T-helper 2 cell treated with Interferon-gamma antibody and Interleukin-4, amounts not matched to agents 5 μg/mL and 100 μg/mL, for 36 hours (primary cell): Measurements from ENCODE around the gene PODNL1.
A peak's percentile ranks its signal among the peaks of the same experiment; 100 is the strongest.
"Not testable (repeated sequence)": the region's sequence is repeated elsewhere in the genome, so short reads cannot be mapped to it uniquely, and the experiment has no call there.

Experiments used
- DNase-seq: peaks from one replicate; pipeline ENCODE4 v3.0.0; 2021; ENCODE audit warnings: low spot score
- H3K27ac Mint-ChIP-seq: one replicate; pipeline ENCODE4 v1.8.0; 2021; ENCODE audit warnings: mild to moderate bottlenecking, mixed read lengths
- H3K27me3 Mint-ChIP-seq: one replicate; pipeline ENCODE4 v1.8.0; 2021; ENCODE audit warnings: low read depth, mixed read lengths
- H3K36me3 Mint-ChIP-seq: one replicate; pipeline ENCODE4 v1.8.0; 2021; ENCODE audit warnings: low read depth, mixed read lengths
- H3K4me1 Mint-ChIP-seq: one replicate; pipeline ENCODE4 v1.8.0; 2021; ENCODE audit warnings: low read depth, mixed read lengths
- H3K4me3 Mint-ChIP-seq: one replicate; pipeline ENCODE4 v1.8.0; 2022; ENCODE audit warnings: mild to moderate bottlenecking, moderate library complexity, mixed read lengths
- H3K9me3 Mint-ChIP-seq: one replicate; pipeline ENCODE4 v1.8.0; 2021; ENCODE audit warnings: mixed read lengths

Gene PODNL1

DNA sequence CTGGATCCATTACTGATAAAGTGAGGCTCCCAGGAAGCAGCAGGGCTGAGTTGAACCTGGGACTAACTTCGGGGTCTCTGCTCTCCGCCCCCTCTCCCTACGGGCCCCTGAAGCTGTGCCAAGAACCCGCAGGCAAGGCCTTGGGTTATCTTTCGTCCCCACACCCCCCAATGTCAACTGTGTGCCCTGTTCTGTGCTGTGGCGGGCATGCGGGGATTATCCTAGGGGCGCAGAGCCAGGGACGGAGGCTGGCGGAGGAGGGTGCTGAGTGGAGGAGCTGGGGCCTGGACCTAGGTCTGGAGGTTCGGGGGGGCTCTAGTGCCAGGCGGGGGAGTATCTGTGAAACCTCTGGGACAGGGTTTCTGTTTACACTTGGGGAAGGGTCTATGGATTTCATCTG lies 41.5 kb upstream of the PODNL1 start:
- Mint-ChIP-seq H3K36me3 (peaks cover 2% of the 10 kb centered on the region), H3K27me3 (no peaks in the 10 kb centered on the region), H3K9me3 (no peaks in the 10 kb centered on the region), H3K4me3 (no peak overlapping the region), H3K27ac (no peak overlapping the region), H3K4me1 (peaks cover 11% of the 10 kb centered on the region)
- no peak for DNase-seq

DNA sequence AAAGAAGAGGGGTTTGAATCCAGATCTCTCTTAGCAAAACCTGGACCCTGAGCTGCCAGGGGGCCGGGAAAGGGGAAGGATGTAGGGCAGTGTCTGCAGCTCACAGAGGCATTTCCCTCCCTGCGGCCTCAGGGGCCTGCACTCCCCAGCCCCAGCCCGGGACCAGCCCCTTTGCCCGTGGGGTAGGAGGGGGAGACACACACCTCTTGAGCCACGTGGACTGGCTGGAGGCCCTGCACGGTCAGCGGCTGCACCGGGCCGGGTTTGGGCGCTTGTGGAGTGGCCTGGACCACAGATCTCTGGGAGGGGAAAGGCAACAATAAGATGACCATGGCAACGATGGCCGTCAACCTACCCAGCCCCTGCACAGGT lies 41.0 kb upstream of the PODNL1 start:
- Mint-ChIP-seq H3K4me3 (no peak overlapping the region), H3K27me3 (no peaks in the 10 kb centered on the region), H3K4me1 (peaks cover 14% of the 10 kb centered on the region), H3K9me3 (no peaks in the 10 kb centered on the region), H3K36me3 (peaks cover 5% of the 10 kb centered on the region), H3K27ac (no peak overlapping the region)
- DNase-seq, result no peak

DNA sequence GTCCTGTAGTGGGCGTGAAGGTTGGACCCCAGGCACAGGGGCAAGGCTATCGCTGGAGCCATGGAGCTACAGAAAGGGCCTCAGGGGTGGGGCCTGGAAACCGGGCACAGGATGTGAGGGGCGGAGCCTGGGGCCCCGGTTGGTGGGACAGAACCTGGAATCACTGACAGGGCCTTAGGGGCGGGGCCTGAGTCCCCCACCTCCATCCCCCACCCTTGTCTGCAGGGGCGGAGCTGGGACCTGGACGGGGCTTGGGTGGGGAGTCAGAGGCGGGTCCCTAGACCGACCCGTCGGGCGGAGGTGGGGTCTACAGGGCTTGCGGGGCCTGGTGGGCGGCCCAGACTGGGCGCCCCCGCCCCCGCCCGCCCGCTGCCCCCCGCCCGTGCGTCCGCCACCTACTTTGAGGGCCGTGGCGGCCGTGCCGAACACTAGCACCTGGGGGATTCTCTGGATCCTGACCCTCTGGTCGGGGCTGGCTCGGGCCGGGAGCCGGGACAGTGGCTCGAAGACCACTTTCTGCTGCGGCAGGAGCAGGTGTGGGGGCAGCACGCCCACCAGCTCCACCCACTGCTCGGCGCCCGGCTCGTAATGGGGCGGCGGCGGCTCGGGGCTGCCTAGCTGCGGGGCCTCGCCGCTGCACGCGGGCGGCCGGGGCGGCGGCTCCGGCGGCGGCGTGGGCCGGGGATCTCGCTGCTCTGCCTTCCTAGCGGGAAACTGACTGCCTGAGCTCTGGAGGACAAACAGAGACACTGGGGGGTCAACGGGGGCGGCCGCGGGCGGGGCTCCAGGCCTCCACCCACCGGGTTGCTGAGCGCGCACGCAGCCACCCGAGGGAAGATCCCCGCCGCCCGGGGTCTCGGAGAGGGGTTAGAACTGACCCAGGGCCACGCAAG lies 40.4 kb upstream of the PODNL1 start:
- Mint-ChIP-seq H3K4me1 (peaks cover 18% of the 10 kb centered on the region), H3K9me3 (no peaks in the 10 kb centered on the region), H3K36me3 (peaks cover 8% of the 10 kb centered on the region), H3K27me3 (no peaks in the 10 kb centered on the region), H3K27ac (no peak overlapping the region), H3K4me3 (no peak overlapping the region)
- DNase-seq, result no peak

DNA sequence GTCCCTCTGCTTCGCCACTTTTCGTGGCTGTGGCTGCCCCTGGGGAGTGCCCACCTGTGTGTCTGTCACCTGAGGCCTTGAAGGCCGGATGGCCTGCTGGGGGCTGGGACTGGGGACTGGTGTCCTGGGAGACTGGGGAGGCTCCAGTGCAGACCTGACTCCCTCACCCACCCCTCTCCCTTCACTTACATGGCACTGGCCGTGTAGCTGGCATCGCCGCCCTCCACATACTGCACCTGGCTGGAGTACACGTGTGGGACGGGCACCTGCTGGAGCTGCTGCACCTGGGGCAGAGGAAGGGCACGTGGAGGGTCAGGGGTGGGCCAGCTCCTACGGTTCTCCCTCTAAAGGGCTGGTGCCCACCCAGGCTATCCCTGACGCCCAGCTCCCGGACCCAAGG lies 39.6 kb upstream of the PODNL1 start:
- peaks cover 14% of the 10 kb centered on the region for H3K4me1 Mint-ChIP-seq
- H3K27me3 Mint-ChIP-seq, result no peaks in the 10 kb centered on the region
- H3K36me3 Mint-ChIP-seq, result peaks cover 11% of the 10 kb centered on the region
- H3K27ac Mint-ChIP-seq, result no peak overlapping the region
- H3K4me3 Mint-ChIP-seq, result no peak overlapping the region
- no peak for DNase-seq
- H3K9me3 Mint-ChIP-seq, result no peaks in the 10 kb centered on the region

DNA sequence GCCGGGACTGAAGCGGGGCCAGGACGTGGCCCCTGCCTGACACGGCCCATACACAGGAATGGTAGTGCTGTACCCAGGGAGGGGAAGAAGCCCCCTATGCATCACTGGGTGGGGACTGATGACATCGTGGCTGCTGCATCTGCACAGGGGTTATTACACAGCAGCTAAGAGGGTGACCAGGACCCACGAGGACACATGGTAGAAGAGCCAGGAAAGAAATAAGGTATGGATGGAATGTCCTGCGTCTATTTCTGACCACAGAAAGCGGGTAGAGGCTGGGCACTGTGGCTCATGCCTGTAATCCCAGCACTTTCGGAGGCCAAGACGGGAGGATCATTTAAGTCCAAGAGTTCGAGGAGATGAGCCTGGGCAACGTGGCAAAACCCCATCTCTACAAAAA lies 38.2 kb upstream of the PODNL1 start:
- no peak overlapping the region for H3K4me3 Mint-ChIP-seq
- peaks cover 11% of the 10 kb centered on the region for H3K36me3 Mint-ChIP-seq
- peaks cover 7% of the 10 kb centered on the region for H3K4me1 Mint-ChIP-seq
- no peak for DNase-seq
- peak overlapping the region; percentile 1 for H3K27ac Mint-ChIP-seq
- H3K27me3 Mint-ChIP-seq, result no peaks in the 10 kb centered on the region
- no peaks in the 10 kb centered on the region for H3K9me3 Mint-ChIP-seq

DNA sequence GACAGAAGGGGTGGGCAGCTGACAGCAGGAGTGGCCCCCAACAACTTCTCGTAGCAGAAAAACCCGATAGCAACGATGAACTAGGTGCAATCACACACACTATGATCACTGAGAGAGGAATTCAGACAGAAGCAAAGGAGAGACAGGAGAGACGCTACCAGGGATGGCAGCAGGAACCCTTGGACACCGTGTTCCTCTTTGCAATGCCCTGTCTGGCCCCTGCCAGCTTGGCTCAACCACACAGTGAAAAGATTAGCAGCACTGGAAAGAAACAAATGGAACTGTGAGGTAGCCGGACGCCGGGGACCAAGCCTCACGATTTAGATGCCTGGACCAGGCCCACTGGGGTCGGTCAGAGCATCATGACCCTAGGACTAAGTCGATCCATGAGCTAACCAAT lies 37.7 kb upstream of the PODNL1 start:
- no peak overlapping the region for H3K4me3 Mint-ChIP-seq
- H3K9me3 Mint-ChIP-seq, result no peaks in the 10 kb centered on the region
- peak overlapping the region; percentile 1 for H3K27ac Mint-ChIP-seq
- H3K4me1 Mint-ChIP-seq, result peaks cover 7% of the 10 kb centered on the region
- peaks cover 11% of the 10 kb centered on the region for H3K36me3 Mint-ChIP-seq
- no peak for DNase-seq
- no peaks in the 10 kb centered on the region for H3K27me3 Mint-ChIP-seq

DNA sequence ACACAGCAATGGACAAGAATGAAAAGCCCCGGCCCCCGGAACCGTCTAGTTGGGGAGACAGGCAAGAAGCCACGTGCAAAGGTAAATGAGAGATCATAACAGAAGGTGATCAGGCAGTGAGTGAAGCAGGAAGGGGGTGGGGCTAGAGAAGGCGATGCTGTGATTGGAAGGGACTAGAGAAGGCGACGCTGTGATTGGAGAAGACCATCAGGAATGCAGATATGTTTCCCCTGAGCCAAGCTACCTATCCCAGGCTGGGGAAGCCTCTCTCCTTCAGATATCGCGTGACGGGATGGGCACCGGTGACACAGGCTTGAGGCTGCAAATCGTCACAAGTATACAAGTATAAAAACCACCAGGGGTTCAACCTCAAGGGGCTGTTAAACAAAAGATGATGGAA lies 35.9 kb upstream of the PODNL1 start:
- no peaks in the 10 kb centered on the region for H3K27me3 Mint-ChIP-seq
- H3K36me3 Mint-ChIP-seq, result peaks cover 12% of the 10 kb centered on the region
- no peaks in the 10 kb centered on the region for H3K9me3 Mint-ChIP-seq
- DNase-seq, result no peak
- peaks cover 7% of the 10 kb centered on the region for H3K4me1 Mint-ChIP-seq
- no peak overlapping the region for H3K4me3 Mint-ChIP-seq
- peak overlapping the region; percentile 16 for H3K27ac Mint-ChIP-seq

DNA sequence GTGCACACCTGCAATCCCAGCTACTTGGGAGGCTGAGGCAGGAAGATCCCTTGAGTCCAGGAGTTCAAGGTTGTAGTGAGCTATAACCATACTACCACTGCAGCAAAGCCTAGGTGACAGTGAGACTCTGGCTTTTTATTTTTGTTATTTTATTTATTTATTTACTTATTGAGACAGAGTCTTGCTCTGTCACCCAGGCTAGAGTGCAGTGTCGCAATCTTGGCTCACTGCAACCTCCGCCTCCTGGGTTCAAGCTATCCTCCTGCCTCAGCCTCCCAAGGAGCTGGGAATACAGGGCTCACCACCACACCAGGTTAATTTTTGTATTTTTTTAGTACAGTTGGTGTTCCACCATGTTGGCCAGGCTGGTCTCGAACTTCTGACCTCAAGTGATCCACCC lies 35.3 kb upstream of the PODNL1 start:
- H3K4me3 Mint-ChIP-seq, H3K27me3 Mint-ChIP-seq, H3K27ac Mint-ChIP-seq, H3K4me1 Mint-ChIP-seq, DNase-seq, H3K9me3 Mint-ChIP-seq: not testable (repeated sequence)
- peaks cover 17% of the 10 kb centered on the region for H3K36me3 Mint-ChIP-seq

DNA sequence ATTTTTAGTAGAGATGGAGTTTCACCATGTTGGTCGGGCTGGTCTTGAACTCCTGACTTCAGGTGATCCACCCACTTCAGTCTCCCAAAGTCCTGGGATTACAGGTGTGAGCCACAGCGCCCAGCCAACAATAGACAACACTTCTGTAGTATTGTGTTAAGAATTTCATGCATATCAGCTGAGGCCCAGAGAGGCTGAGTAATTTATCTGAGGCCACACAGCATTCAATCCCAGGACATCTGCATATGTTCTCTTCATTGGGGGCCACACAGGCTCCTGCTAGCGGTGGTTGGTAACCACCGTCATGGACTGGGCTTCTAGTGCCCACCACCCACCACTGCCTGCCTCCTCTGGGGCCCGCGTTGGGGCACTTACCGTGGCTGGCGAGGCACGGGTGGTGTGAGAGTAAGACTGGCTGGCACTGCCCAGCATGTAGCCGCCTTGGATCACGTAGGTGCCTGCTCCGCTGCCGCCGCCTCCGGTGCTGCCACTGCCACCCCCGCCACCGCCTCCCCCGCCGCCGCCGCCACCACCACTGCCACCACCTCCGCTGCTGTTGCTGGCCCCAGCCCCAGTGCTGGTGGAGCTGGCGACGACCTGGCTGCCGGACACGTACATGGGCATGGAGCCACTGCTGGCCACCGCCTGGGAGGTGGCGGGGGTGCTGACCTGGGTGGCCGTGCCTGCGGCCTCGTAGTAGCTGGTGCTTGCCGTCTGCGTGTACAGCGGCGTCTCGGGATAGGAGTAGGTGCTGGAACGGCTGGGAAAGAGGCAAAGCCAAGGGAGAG lies 34.3 kb upstream of the PODNL1 start:
- no peak overlapping the region for H3K4me3 Mint-ChIP-seq
- no peak overlapping the region for H3K27ac Mint-ChIP-seq
- peaks cover 17% of the 10 kb centered on the region for H3K36me3 Mint-ChIP-seq
- H3K4me1 Mint-ChIP-seq, result peaks cover 7% of the 10 kb centered on the region
- no peaks in the 10 kb centered on the region for H3K9me3 Mint-ChIP-seq
- no peaks in the 10 kb centered on the region for H3K27me3 Mint-ChIP-seq
- no peak for DNase-seq

DNA sequence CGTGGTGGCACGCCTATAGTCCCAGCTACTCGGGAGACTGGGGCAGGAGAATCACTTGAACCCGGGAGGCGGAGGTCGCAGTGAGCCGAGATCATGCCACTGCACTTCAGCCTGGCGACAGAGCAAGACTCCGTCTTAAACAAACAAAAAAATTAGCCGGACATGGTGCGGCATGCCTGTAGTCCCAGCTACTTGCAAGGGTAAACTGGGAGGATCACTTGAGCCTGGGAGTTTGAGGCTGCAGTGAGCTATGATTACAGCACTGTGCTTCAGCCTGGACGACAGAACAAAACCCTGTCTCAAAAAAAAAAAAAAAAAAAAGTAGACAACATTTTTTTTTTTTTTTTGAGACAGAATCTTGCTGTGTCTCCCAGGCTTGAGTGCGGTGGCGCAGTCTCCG lies 33.7 kb upstream of the PODNL1 start:
- not testable (repeated sequence) for DNase-seq, H3K27me3 Mint-ChIP-seq, H3K9me3 Mint-ChIP-seq, H3K27ac Mint-ChIP-seq, H3K4me3 Mint-ChIP-seq, H3K4me1 Mint-ChIP-seq
- peaks cover 17% of the 10 kb centered on the region for H3K36me3 Mint-ChIP-seq

DNA sequence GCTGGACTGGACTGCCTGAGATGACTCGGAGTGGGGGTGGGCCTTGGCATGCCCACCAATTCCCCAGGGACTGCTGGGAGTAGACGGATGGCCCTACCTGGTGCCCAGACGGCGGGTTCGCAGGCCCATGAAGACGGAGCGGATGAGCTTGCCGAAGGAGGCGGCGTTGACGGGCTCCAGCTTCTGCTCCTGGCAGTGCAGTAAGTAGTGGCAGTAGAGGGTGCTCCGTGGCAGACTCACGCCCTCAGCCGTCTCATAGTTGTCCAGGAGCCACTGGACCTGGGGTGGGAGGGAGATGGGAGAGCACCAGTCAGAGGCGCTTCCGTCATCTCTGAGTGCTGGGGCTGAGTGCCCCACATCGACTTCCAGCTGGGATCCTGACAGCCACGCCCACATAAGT lies 31.7 kb upstream of the PODNL1 start:
- DNase-seq, result no peak
- Mint-ChIP-seq H3K27me3 (no peaks in the 10 kb centered on the region), H3K4me1 (peaks cover 7% of the 10 kb centered on the region), H3K9me3 (no peaks in the 10 kb centered on the region), H3K36me3 (peaks cover 18% of the 10 kb centered on the region), H3K27ac (no peak overlapping the region), H3K4me3 (no peak overlapping the region)

DNA sequence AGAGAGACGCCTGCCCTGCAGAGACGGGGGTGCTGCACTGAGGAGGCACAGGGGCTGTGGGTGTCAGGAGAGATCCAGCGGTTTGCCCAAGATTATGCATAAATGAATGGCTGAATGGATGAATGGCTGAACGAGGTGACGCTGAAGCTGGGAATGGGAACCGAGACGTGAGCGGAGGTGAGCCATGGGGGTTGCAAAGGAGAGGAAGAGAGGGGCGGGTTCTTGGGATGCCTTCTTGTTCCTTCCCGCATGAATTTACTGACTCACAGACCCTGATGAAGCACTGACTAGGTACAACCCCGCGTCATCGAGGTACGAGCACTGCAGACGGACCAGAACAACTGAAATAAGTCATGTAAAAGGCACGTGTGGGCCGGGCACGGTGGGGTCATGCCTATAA lies 30.8 kb upstream of the PODNL1 start:
- H3K27me3 Mint-ChIP-seq, result no peaks in the 10 kb centered on the region
- H3K36me3 Mint-ChIP-seq, result peaks cover 16% of the 10 kb centered on the region
- H3K4me1 Mint-ChIP-seq, result peaks cover 2% of the 10 kb centered on the region
- H3K27ac Mint-ChIP-seq, result no peak overlapping the region
- no peak for DNase-seq
- no peaks in the 10 kb centered on the region for H3K9me3 Mint-ChIP-seq
- no peak overlapping the region for H3K4me3 Mint-ChIP-seq

DNA sequence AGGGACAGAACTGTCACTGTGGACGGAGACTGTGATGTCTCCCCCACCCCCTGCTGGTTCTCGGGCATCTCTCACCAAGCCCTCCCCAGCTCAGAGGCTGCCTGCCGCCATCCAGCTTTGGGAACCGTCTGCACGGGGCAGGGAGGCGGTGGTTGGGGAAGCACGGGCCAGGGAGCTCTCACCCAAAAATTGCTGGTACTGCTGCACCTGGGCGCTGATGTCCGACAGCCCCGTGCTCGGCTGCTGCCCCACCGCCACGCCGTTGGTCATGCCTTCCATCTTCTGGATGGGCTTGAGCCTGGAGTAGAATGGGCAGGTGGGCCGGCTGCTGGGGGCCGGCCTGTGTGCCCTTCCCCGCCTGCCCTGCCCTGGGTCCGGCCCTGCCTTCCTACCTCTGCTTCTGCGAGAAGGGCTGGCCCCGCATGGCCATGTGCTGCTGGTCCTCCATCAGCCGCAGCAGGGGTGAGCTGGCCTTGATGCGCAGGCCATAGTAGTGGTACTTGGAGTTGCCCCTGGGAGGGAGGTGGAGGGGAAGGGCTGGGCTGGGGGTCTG lies 30.2 kb upstream of the PODNL1 start:
- H3K9me3 Mint-ChIP-seq, result no peaks in the 10 kb centered on the region
- no peaks in the 10 kb centered on the region for H3K4me1 Mint-ChIP-seq
- no peak overlapping the region for H3K27ac Mint-ChIP-seq
- H3K27me3 Mint-ChIP-seq, result no peaks in the 10 kb centered on the region
- H3K4me3 Mint-ChIP-seq, result no peak overlapping the region
- peaks cover 15% of the 10 kb centered on the region for H3K36me3 Mint-ChIP-seq
- DNase-seq, result no peak

DNA sequence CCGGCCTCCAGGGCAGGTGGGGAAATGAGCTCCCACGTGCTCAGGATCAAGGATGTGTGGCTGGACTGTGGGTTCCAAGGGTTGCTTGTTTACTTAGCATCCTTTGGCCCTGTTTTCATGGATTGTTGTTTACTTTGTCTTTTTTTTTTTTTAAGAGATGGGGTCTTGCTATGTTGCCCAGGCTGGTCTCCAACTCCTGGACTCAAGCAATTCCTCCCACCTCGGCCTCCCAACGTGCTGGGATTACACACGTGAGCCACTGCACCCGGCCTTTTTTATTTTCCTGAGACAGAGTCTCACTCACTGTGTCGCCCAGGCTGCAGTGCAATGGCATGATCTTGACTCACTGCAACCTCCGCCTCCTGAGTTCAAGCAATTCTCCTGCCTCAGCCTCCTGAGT lies 29.0 kb upstream of the PODNL1 start:
- not testable (repeated sequence) for H3K27ac Mint-ChIP-seq, DNase-seq, H3K9me3 Mint-ChIP-seq, H3K4me3 Mint-ChIP-seq, H3K27me3 Mint-ChIP-seq, H3K4me1 Mint-ChIP-seq
- peaks cover 12% of the 10 kb centered on the region for H3K36me3 Mint-ChIP-seq
